Measurements from ENCODE around the gene C1orf232.

C1orf232 gene

GRCh38 chr1:26197301-26197700, 28.5 kb upstream of the C1orf232 start:
- no peak for TF ChIP-seq POU2F2 (IDR thresholded peaks at IDR 0.05; ENCODE audit: low read depth, low read length)
- DNase-seq (ENCODE audit: insufficient read length, low spot score) (no peak), FAIRE-seq (no peak)

- TF ChIP-seq PAX5 (IDR thresholded peaks at IDR 0.05; ENCODE audit: insufficient read depth, low read length, severe bottlenecking) (no peak), POU2F2 (IDR thresholded peaks at IDR 0.05; ENCODE audit: low read depth, low read length) (no peak), POLR2AphosphoS5 (IDR thresholded peaks at IDR 0.05; ENCODE audit: low read depth, low read length) (no peak), SPI1 (IDR thresholded peaks at IDR 0.05; ENCODE audit: low read depth, low read length) (no peak), TAF1 (IDR thresholded peaks at IDR 0.05; ENCODE audit: low read depth, low read length) (no peak), POLR2A (IDR thresholded peaks at IDR 0.05; ENCODE audit: low read depth, low read length) (no peak)
- DNase-seq (ENCODE audit: insufficient read length, low spot score), result no peak
- no peak for FAIRE-seq
These were observed 27.0 kb upstream of the C1orf232 start for GRCh38 chr1:26195805-26196204.

- no peak for TF ChIP-seq POLR2A (IDR thresholded peaks at IDR 0.05; ENCODE audit: low read depth, low read length)
- no peak for TF ChIP-seq PAX5 (IDR thresholded peaks at IDR 0.05; ENCODE audit: insufficient read depth, low read length, severe bottlenecking)
- no peak for FAIRE-seq
- DNase-seq (ENCODE audit: insufficient read length, low spot score), result no peak
These were observed 23.0 kb upstream of the C1orf232 start for GRCh38 chr1:26191739-26192138.

- DNase-seq (ENCODE audit: insufficient read length, low spot score) (no peak), FAIRE-seq (no peak)
- TF ChIP-seq PAX5 (IDR thresholded peaks at IDR 0.05; ENCODE audit: insufficient read depth, low read length, severe bottlenecking), result no peak
- TF ChIP-seq POU2F2 (IDR thresholded peaks at IDR 0.05; ENCODE audit: low read depth, low read length), result no peak
- no peak for TF ChIP-seq POLR2A (IDR thresholded peaks at IDR 0.05; ENCODE audit: low read depth, low read length)
- TF ChIP-seq POLR2AphosphoS5 (IDR thresholded peaks at IDR 0.05; ENCODE audit: low read depth, low read length), result no peak
- no peak for TF ChIP-seq TAF1 (IDR thresholded peaks at IDR 0.05; ENCODE audit: low read depth, low read length)
- no peak for TF ChIP-seq SPI1 (IDR thresholded peaks at IDR 0.05; ENCODE audit: low read depth, low read length)
These were observed 21.7 kb upstream of the C1orf232 start, which contains the start of gene CATSPER4 for GRCh38 chr1:26190373-26190987. TSS of gene CATSPER4 (plus strand) at chr1:26190602. CDS start at chr1:26190628, 26 bp downstream.

- TF ChIP-seq SPI1 (IDR thresholded peaks at IDR 0.05; ENCODE audit: low read depth, low read length), result no peak
- no peak for TF ChIP-seq POU2F2 (IDR thresholded peaks at IDR 0.05; ENCODE audit: low read depth, low read length)
- TF ChIP-seq TAF1 (IDR thresholded peaks at IDR 0.05; ENCODE audit: low read depth, low read length), result no peak
- no peak for TF ChIP-seq POLR2A (IDR thresholded peaks at IDR 0.05; ENCODE audit: low read depth, low read length)
- TF ChIP-seq POLR2AphosphoS5 (IDR thresholded peaks at IDR 0.05; ENCODE audit: low read depth, low read length), result no peak
- TF ChIP-seq PAX5 (IDR thresholded peaks at IDR 0.05; ENCODE audit: insufficient read depth, low read length, severe bottlenecking), result no peak
- no peak for FAIRE-seq
- DNase-seq (ENCODE audit: insufficient read length, low spot score), result no peak
These were observed 21.1 kb upstream of the C1orf232 start for GRCh38 chr1:26189751-26190275.

GRCh38 chr1:26189331-26189730, 20.6 kb upstream of the C1orf232 start:
- no peak for FAIRE-seq
- TF ChIP-seq POU2F2 (IDR thresholded peaks at IDR 0.05; ENCODE audit: low read depth, low read length) (no peak), SPI1 (IDR thresholded peaks at IDR 0.05; ENCODE audit: low read depth, low read length) (no peak), PAX5 (IDR thresholded peaks at IDR 0.05; ENCODE audit: insufficient read depth, low read length, severe bottlenecking) (no peak), POLR2AphosphoS5 (IDR thresholded peaks at IDR 0.05; ENCODE audit: low read depth, low read length) (no peak), TAF1 (IDR thresholded peaks at IDR 0.05; ENCODE audit: low read depth, low read length) (no peak)
- DNase-seq (ENCODE audit: insufficient read length, low spot score), result no peak

GRCh38 chr1:26188477-26188876, 19.7 kb upstream of the C1orf232 start:
- FAIRE-seq (no peak), DNase-seq (ENCODE audit: insufficient read length, low spot score) (no peak)
- TF ChIP-seq PAX5 (IDR thresholded peaks at IDR 0.05; ENCODE audit: insufficient read depth, low read length, severe bottlenecking) (no peak), POLR2AphosphoS5 (IDR thresholded peaks at IDR 0.05; ENCODE audit: low read depth, low read length) (no peak), SPI1 (IDR thresholded peaks at IDR 0.05; ENCODE audit: low read depth, low read length) (no peak), TAF1 (IDR thresholded peaks at IDR 0.05; ENCODE audit: low read depth, low read length) (no peak), POLR2A (IDR thresholded peaks at IDR 0.05; ENCODE audit: low read depth, low read length) (no peak), POU2F2 (IDR thresholded peaks at IDR 0.05; ENCODE audit: low read depth, low read length) (no peak)

GRCh38 chr1:26187882-26188281, 19.1 kb upstream of the C1orf232 start:
- DNase-seq (ENCODE audit: insufficient read length, low spot score) (no peak), FAIRE-seq (no peak)
- TF ChIP-seq PAX5 (IDR thresholded peaks at IDR 0.05; ENCODE audit: insufficient read depth, low read length, severe bottlenecking), result no peak
- no peak for TF ChIP-seq SPI1 (IDR thresholded peaks at IDR 0.05; ENCODE audit: low read depth, low read length)
- no peak for TF ChIP-seq TAF1 (IDR thresholded peaks at IDR 0.05; ENCODE audit: low read depth, low read length)
- TF ChIP-seq POU2F2 (IDR thresholded peaks at IDR 0.05; ENCODE audit: low read depth, low read length), result no peak
- no peak for TF ChIP-seq POLR2A (IDR thresholded peaks at IDR 0.05; ENCODE audit: low read depth, low read length)
- no peak for TF ChIP-seq POLR2AphosphoS5 (IDR thresholded peaks at IDR 0.05; ENCODE audit: low read depth, low read length)

GRCh38 chr1:26184883-26185282, 16.1 kb upstream of the C1orf232 start:
- FAIRE-seq (no peak), DNase-seq (ENCODE audit: insufficient read length, low spot score) (no peak)
- TF ChIP-seq POU2F2 (IDR thresholded peaks at IDR 0.05; ENCODE audit: low read depth, low read length), result no peak
- no peak for TF ChIP-seq TAF1 (IDR thresholded peaks at IDR 0.05; ENCODE audit: low read depth, low read length)
- TF ChIP-seq SPI1 (IDR thresholded peaks at IDR 0.05; ENCODE audit: low read depth, low read length), result no peak
- TF ChIP-seq POLR2AphosphoS5 (IDR thresholded peaks at IDR 0.05; ENCODE audit: low read depth, low read length), result no peak
- no peak for TF ChIP-seq POLR2A (IDR thresholded peaks at IDR 0.05; ENCODE audit: low read depth, low read length)
- no peak for TF ChIP-seq PAX5 (IDR thresholded peaks at IDR 0.05; ENCODE audit: insufficient read depth, low read length, severe bottlenecking)

GRCh38 chr1:26184086-26184485, 15.3 kb upstream of the C1orf232 start:
- FAIRE-seq, result no peak
- DNase-seq (ENCODE audit: insufficient read length, low spot score), result no peak
- no peak for TF ChIP-seq SPI1 (IDR thresholded peaks at IDR 0.05; ENCODE audit: low read depth, low read length)
- TF ChIP-seq POLR2A (IDR thresholded peaks at IDR 0.05; ENCODE audit: low read depth, low read length), result no peak

All from GM12891 (cell line).